H9 (cell line): ENCODE measurements around the gene XIRP1. TPM values are rescaled to one million over a fixed set of nuclear protein-coding genes. Genes with fewer than 3 reads are reported as not detected.

Experiments used
- DNase-seq: peaks from one replicate; pipeline ENCODE4 v3.0.0-alpha.2; 2017
- H2AFZ ChIP-seq: one replicate; pipeline ENCODE4 v1.6.1; 2013; ENCODE audit warnings: mild to moderate bottlenecking, low read length, control low read depth, moderate library complexity
- H2AK5ac ChIP-seq: 2 replicates; pipeline ENCODE4 v1.6.1; 2013; ENCODE audit warnings: low read length, control low read depth, mixed read lengths; ENCODE audit not compliant: insufficient read length
- H2BK120ac ChIP-seq: one replicate; pipeline ENCODE4 v1.6.1; 2013; ENCODE audit warnings: low read depth, mild to moderate bottlenecking, low read length, control low read depth, inconsistent platforms; ENCODE audit not compliant: poor library complexity, severe bottlenecking
- H2BK12ac ChIP-seq: 2 replicates; pipeline ENCODE4 v1.6.1; 2013; ENCODE audit warnings: low read length, control low read depth, mixed read lengths, low read depth; ENCODE audit not compliant: insufficient read length
- H2BK15ac ChIP-seq: 2 replicates; pipeline ENCODE4 v1.6.1; 2013; ENCODE audit warnings: low read depth, low read length, control low read depth
- H2BK20ac ChIP-seq: one replicate; pipeline ENCODE4 v1.6.1; 2013; ENCODE audit warnings: low read depth, mild to moderate bottlenecking, low read length, control low read depth, inconsistent platforms; ENCODE audit not compliant: poor library complexity, severe bottlenecking
- H2BK5ac ChIP-seq: 2 replicates; pipeline ENCODE4 v1.6.1; 2013; ENCODE audit warnings: low read length, control low read depth, mixed read lengths; ENCODE audit not compliant: insufficient read length
- H3K14ac ChIP-seq: 2 replicates; pipeline ENCODE4 v1.6.1; 2013; ENCODE audit warnings: low read length, control low read depth; ENCODE audit not compliant: insufficient read depth
- H3K18ac ChIP-seq: 2 replicates; pipeline ENCODE4 v1.6.1; 2013; ENCODE audit warnings: low read depth, mild to moderate bottlenecking, mixed read lengths, low read length, control low read depth; ENCODE audit not compliant: insufficient read length
- H3K23ac ChIP-seq: 2 replicates; pipeline ENCODE4 v1.6.1; 2013; ENCODE audit warnings: low read length, control low read depth, mixed read lengths, low read depth; ENCODE audit not compliant: insufficient read length
- H3K23me2 ChIP-seq: 2 replicates; pipeline ENCODE4 v1.6.1; 2013; ENCODE audit warnings: low read depth, mild to moderate bottlenecking, mixed read lengths, low read length, control low read depth; ENCODE audit not compliant: insufficient read length, poor library complexity, severe bottlenecking
- H3K27ac ChIP-seq: 2 replicates; pipeline ENCODE4 v1.5.1; 2013; ENCODE audit warnings: low read length, control low read depth, mixed read lengths, low read depth; ENCODE audit not compliant: insufficient read length
- H3K27me3 ChIP-seq: 2 replicates; pipeline ENCODE4 v1.6.1; 2013; ENCODE audit warnings: low read length, control low read depth, inconsistent platforms; ENCODE audit not compliant: insufficient read depth
- H3K4ac ChIP-seq: 2 replicates; pipeline ENCODE4 v1.6.1; 2013; ENCODE audit warnings: low read depth, mild to moderate bottlenecking, control low read depth, inconsistent platforms, low read length, moderate library complexity
- H3K4me1 ChIP-seq: 2 replicates; pipeline ENCODE4 v1.6.1; 2013; ENCODE audit warnings: low read length, control low read depth, inconsistent platforms; ENCODE audit not compliant: insufficient read depth
- H3K4me2 ChIP-seq: 2 replicates; pipeline ENCODE4 v1.6.1; 2013; ENCODE audit warnings: low read length, control low read depth, mixed read lengths; ENCODE audit not compliant: insufficient read length, insufficient read depth
- H3K56ac ChIP-seq: 2 replicates; pipeline ENCODE4 v1.6.1; 2013; ENCODE audit warnings: low read depth, mild to moderate bottlenecking, mixed read lengths, low read length, control low read depth; ENCODE audit not compliant: insufficient read length
- H3K79me1 ChIP-seq: 2 replicates; pipeline ENCODE4 v1.6.1; 2013; ENCODE audit warnings: low read depth, mild to moderate bottlenecking, moderate library complexity, low read length, control low read depth, inconsistent platforms; ENCODE audit not compliant: insufficient read depth, poor library complexity, severe bottlenecking
- H3K79me2 ChIP-seq: 2 replicates; pipeline ENCODE4 v1.6.1; 2013; ENCODE audit warnings: low read length, control low read depth, inconsistent platforms; ENCODE audit not compliant: insufficient read depth
- H3K9ac ChIP-seq: 2 replicates; pipeline ENCODE4 v1.6.1; 2013; ENCODE audit warnings: low read length, control low read depth, mixed read lengths; ENCODE audit not compliant: insufficient read length; ENCODE audit errors: extremely low read depth
- H3K9me3 ChIP-seq: one replicate; pipeline ENCODE4 v1.6.1; 2013; ENCODE audit warnings: low read depth, low read length, inconsistent platforms; ENCODE audit not compliant: control insufficient read depth
- H3T11ph ChIP-seq: one replicate; pipeline ENCODE4 v1.6.1; 2013; ENCODE audit warnings: mild to moderate bottlenecking, low read length, control low read depth, inconsistent platforms
- H4K20me1 ChIP-seq: one replicate; pipeline ENCODE4 v1.6.1; 2013; ENCODE audit not compliant: control insufficient read depth, insufficient read length, insufficient read depth
- H4K5ac ChIP-seq: 2 replicates; pipeline ENCODE4 v1.6.1; 2013; ENCODE audit warnings: low read depth, mild to moderate bottlenecking, mixed read lengths, low read length, control low read depth; ENCODE audit not compliant: insufficient read length
- H4K8ac ChIP-seq: replicated peaks from 2 replicates; pipeline ENCODE4 v1.6.1; 2013; ENCODE audit warnings: low read length, control low read depth, mixed read lengths, low read depth; ENCODE audit not compliant: insufficient read length
- H4K91ac ChIP-seq: 2 replicates; pipeline ENCODE4 v1.6.1; 2013; ENCODE audit warnings: low read depth, mild to moderate bottlenecking, moderate library complexity, mixed read lengths, low read length, control low read depth; ENCODE audit not compliant: insufficient read length
- H3K27ac Mint-ChIP-seq, 3 experiments: 2 replicates in 2 of 3; 3 replicates in 1 of 3; pipeline ENCODE4 v1.8.0; 2020 to 2021; ENCODE audit warnings: mixed read lengths in 3 of 3, mild to moderate bottlenecking in 1 of 3, moderate library complexity in 1 of 3
- H3K27me3 Mint-ChIP-seq: 2 replicates; pipeline ENCODE4 v1.8.0; 2021; ENCODE audit warnings: low read depth, mild to moderate bottlenecking, moderate library complexity, mixed read lengths
- H3K36me3 Mint-ChIP-seq, 3 experiments: 2 replicates in 2 of 3; 3 replicates in 1 of 3; pipeline ENCODE4 v1.8.0; 2020 to 2021; ENCODE audit warnings: low read depth in 3 of 3, mixed read lengths in 3 of 3; ENCODE audit not compliant: insufficient read depth in 1 of 3
- H3K4me1 Mint-ChIP-seq, 2 experiments: 2 replicates each; pipeline ENCODE4 v1.8.0; 2020; ENCODE audit warnings: mixed read lengths in 2 of 2
- H3K4me3 Mint-ChIP-seq, 2 experiments: 2 replicates in 1 of 2; 3 replicates in 1 of 2; pipeline ENCODE4 v1.8.0; 2020 to 2021; ENCODE audit warnings: mild to moderate bottlenecking in 2 of 2, mixed read lengths in 2 of 2, moderate library complexity in 1 of 2
- H3K9me3 Mint-ChIP-seq, 2 experiments: 2 replicates in 1 of 2; 3 replicates in 1 of 2; pipeline ENCODE4 v1.8.0; 2020; ENCODE audit warnings: mild to moderate bottlenecking in 2 of 2, mixed read lengths in 2 of 2, moderate library complexity in 1 of 2
- WGBS: extraction: QIAGEN DNeasy Blood & Tissue Kit; methylation state at CpG from one replicate; pipeline ENCODE4 v1.1.7; 2013; ENCODE audit warnings: missing lambda C conversion rate, low lambda C conversion rate, mixed read lengths; ENCODE audit not compliant: insufficient read length; ENCODE audit errors: extremely low coverage; 5-methylcytosine and 5-hydroxymethylcytosine counted together
- total RNA-seq: library from RNA; stranded (reverse); gene quantifications from 2 replicates; pipeline ENCODE4 v1.2.1, GENCODE V29; 2021
- TF ChIP-seq, protein P1 (sequence below): fragments of 200-600 bp; sonication (generic); conservative IDR thresholded peaks from 3 replicates; pipeline ENCODE4 v1.8.0; 2021; ENCODE audit warnings: antibody characterized with exemption, mild to moderate bottlenecking

XIRP1 gene
- total RNA-seq, 1 experiment from 2014 or later = not detected

DNA sequence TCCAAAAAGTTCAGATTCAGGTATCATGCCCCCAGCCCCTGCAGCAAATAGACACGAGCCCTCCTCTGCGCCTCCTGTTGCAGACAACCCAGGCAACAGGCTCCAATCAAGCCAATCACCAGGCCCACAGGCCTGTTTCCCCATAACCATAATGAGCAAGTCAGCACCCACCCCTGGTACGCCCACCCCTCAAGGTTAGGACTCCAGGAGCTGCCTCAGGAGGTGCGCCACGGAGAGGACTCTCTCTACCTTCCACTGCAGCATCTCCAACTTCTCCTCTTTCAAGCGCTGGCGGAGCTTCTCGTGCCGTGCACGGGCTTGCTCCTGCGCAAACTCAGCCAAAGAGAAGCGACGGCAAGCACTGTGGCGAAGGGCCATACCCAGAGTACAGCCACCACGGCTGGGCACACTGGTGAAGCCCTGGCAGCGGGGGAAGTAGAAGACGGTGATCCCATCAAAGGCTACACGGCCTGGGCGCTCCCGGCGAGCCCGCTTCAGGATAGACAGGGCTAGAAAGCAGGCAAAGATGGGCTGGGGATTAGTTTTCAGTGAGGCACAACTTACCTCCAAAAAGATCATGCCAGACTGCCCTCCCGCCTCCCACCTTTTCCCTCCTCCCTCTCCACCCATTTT lies 47.5 kb downstream of the XIRP1 start:
- no peak overlapping the region for H2AK5ac ChIP-seq
- no peak overlapping the region for H2BK15ac ChIP-seq
- H3K79me1 ChIP-seq = no peaks in the 10 kb centered on the region
- DNase-seq = peak; percentile 18
- Mint-ChIP-seq H3K36me3 (peaks cover 14 to 56% (median 44%) of the 10 kb centered on the region in 3 experiments; a peak in 6 of 7 replicates), H3K4me3 (no peak overlapping the region), H3K9me3 (no peaks in the 10 kb centered on the region), H3K27ac (no peak overlapping the region; a peak in 1 of 7 replicates), H3K4me1 (peaks cover 35 to 40% of the 10 kb centered on the region in 2 experiments), H3K27me3 (peaks cover 2% of the 10 kb centered on the region; the same call in 1 of the 2 replicates)
- H4K8ac ChIP-seq = no peak overlapping the region
- H3T11ph ChIP-seq = no peak overlapping the region
- no peak overlapping the region for H3K27ac ChIP-seq
- H2BK20ac ChIP-seq = no peak overlapping the region
- H3K23me2 ChIP-seq = no peaks in the 10 kb centered on the region
- no peak overlapping the region for H3K4ac ChIP-seq
- no peak overlapping the region for H2BK5ac ChIP-seq
- no peak overlapping the region for H2AFZ ChIP-seq
- no peaks in the 10 kb centered on the region for H3K27me3 ChIP-seq
- no peak overlapping the region for H4K5ac ChIP-seq
- H3K79me2 ChIP-seq = peaks cover 4% of the 10 kb centered on the region; the same call in 1 of the 2 replicates
- H3K9ac ChIP-seq = no peak overlapping the region
- H3K18ac ChIP-seq = no peak overlapping the region
- no peaks in the 10 kb centered on the region for H4K20me1 ChIP-seq
- H3K4me2 ChIP-seq = no peak overlapping the region
- no peaks in the 10 kb centered on the region for H3K9me3 ChIP-seq
- no peak overlapping the region for H3K56ac ChIP-seq
- H3K4me1 ChIP-seq = peaks cover 16% of the 10 kb centered on the region; the same call in 1 of the 2 replicates
- H3K23ac ChIP-seq = no peak overlapping the region
- TF ChIP-seq, protein P1, sequence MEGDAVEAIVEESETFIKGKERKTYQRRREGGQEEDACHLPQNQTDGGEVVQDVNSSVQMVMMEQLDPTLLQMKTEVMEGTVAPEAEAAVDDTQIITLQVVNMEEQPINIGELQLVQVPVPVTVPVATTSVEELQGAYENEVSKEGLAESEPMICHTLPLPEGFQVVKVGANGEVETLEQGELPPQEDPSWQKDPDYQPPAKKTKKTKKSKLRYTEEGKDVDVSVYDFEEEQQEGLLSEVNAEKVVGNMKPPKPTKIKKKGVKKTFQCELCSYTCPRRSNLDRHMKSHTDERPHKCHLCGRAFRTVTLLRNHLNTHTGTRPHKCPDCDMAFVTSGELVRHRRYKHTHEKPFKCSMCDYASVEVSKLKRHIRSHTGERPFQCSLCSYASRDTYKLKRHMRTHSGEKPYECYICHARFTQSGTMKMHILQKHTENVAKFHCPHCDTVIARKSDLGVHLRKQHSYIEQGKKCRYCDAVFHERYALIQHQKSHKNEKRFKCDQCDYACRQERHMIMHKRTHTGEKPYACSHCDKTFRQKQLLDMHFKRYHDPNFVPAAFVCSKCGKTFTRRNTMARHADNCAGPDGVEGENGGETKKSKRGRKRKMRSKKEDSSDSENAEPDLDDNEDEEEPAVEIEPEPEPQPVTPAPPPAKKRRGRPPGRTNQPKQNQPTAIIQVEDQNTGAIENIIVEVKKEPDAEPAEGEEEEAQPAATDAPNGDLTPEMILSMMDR = no peak
- no peak overlapping the region for H2BK12ac ChIP-seq
- H2BK120ac ChIP-seq = no peak overlapping the region
- no peak overlapping the region for H4K91ac ChIP-seq
- no CpG with 5 or more reads among the region's 23 CpGs for WGBS
- no peak overlapping the region for H3K14ac ChIP-seq
